Activated T-cell treated with anti-CD3 and anti-CD28 coated beads for 1 hour (primary cell): ENCODE measurements around the gene LGI4.

Experiments
- DNase-seq: peaks from one replicate; pipeline ENCODE4 v3.0.0-alpha.2; 2020; ENCODE audit warnings: low read depth

The LGI4 gene

GRCh38 chr19:35123573-35123972 lies 11.3 kb downstream of the LGI4 start:
- no peak for DNase-seq

- DNase-seq: no peak
These were observed 11.9 kb downstream of the LGI4 start for GRCh38 chr19:35122687-35123551.

- DNase-seq: no peak
These were observed 14.0 kb downstream of the LGI4 start for GRCh38 chr19:35120898-35121297.

GRCh38 chr19:35120492-35120891 lies 14.4 kb downstream of the LGI4 start:
- no peak for DNase-seq

- DNase-seq: no peak
These were observed 15.2 kb downstream of the LGI4 start for GRCh38 chr19:35119578-35120155.

- no peak for DNase-seq
These were observed 15.8 kb downstream of the LGI4 start for GRCh38 chr19:35119091-35119490.

GRCh38 chr19:35118268-35119020 lies 16.4 kb downstream of the LGI4 start:
- no peak for DNase-seq

- DNase-seq: no peak
These were observed 17.1 kb downstream of the LGI4 start for GRCh38 chr19:35117799-35118198.

GRCh38 chr19:35117116-35117515 lies 17.7 kb downstream of the LGI4 start:
- DNase-seq: no peak

- DNase-seq: no peak
These were observed 18.6 kb downstream of the LGI4 start for GRCh38 chr19:35116072-35116801.

GRCh38 chr19:35115177-35115951 lies 19.5 kb downstream of the LGI4 start, which contains the start of gene FXYD3:
Gene FXYD3 (plus strand): TSS chr19:35115823. CDS start chr19:35119377, 3,554 bp downstream.
- no peak for DNase-seq

GRCh38 chr19:35114353-35115176 lies 20.3 kb downstream of the LGI4 start:
- peak; percentile 57 for DNase-seq

GRCh38 chr19:35112995-35113688 lies 21.7 kb downstream of the LGI4 start:
- no peak for DNase-seq

GRCh38 chr19:35110974-35111373 lies 23.9 kb downstream of the LGI4 start:
- no peak for DNase-seq

- no peak for DNase-seq
These were observed 25.3 kb downstream of the LGI4 start for GRCh38 chr19:35109395-35110112.

GRCh38 chr19:35108730-35109129 lies 26.1 kb downstream of the LGI4 start:
- no peak for DNase-seq

GRCh38 chr19:35107545-35107944 lies 27.3 kb downstream of the LGI4 start:
- DNase-seq: no peak

- DNase-seq: no peak
These were observed 27.8 kb downstream of the LGI4 start for GRCh38 chr19:35106898-35107541.

GRCh38 chr19:35106291-35106583 lies 28.6 kb downstream of the LGI4 start:
- DNase-seq: no peak
